Stimulated activated naive CD8-positive, alpha-beta T cell treated with anti-CD3 and anti-CD28 coated beads, Interleukin-15, Interleukin-2, amounts not matched to agents 100 ng/mL and 50 ng/mL, for 24 hours (primary cell): ENCODE data around the gene MAMDC4.
"Not testable (repeated sequence)": the region's sequence is repeated elsewhere in the genome, so short reads cannot be mapped to it uniquely, and the experiment has no call there.

ENCODE experiments used
- H3K27ac Mint-ChIP-seq: one replicate; pipeline ENCODE4 v1.8.0; 2021; ENCODE audit warnings: mild to moderate bottlenecking, mixed read lengths
- H3K27me3 Mint-ChIP-seq: one replicate; pipeline ENCODE4 v1.8.0; 2021; ENCODE audit warnings: mixed read lengths
- H3K36me3 Mint-ChIP-seq: one replicate; pipeline ENCODE4 v1.8.0; 2021; ENCODE audit warnings: low read depth, mixed read lengths
- H3K4me1 Mint-ChIP-seq: one replicate; pipeline ENCODE4 v1.8.0; 2021; ENCODE audit warnings: low read depth, mixed read lengths
- H3K4me3 Mint-ChIP-seq: one replicate; pipeline ENCODE4 v1.8.0; 2021; ENCODE audit warnings: mild to moderate bottlenecking, mixed read lengths
- H3K9me3 Mint-ChIP-seq: one replicate; pipeline ENCODE4 v1.8.0; 2021; ENCODE audit warnings: mixed read lengths

MAMDC4 gene

GRCh38 chr9:136831002-136831719, 21.0 kb upstream of the MAMDC4 start:
- Mint-ChIP-seq H3K36me3 (peaks cover 16% of the 10 kb centered on the region), H3K27me3 (no peaks in the 10 kb centered on the region), H3K4me1 (no peaks in the 10 kb centered on the region), H3K27ac (no peak overlapping the region), H3K4me3 (no peak overlapping the region), H3K9me3 (no peaks in the 10 kb centered on the region)

- peaks cover 16% of the 10 kb centered on the region for H3K36me3 Mint-ChIP-seq
- H3K4me3 Mint-ChIP-seq: no peak overlapping the region
- no peaks in the 10 kb centered on the region for H3K9me3 Mint-ChIP-seq
- no peaks in the 10 kb centered on the region for H3K27me3 Mint-ChIP-seq
- no peak overlapping the region for H3K27ac Mint-ChIP-seq
- no peaks in the 10 kb centered on the region for H3K4me1 Mint-ChIP-seq
These were observed 20.4 kb upstream of the MAMDC4 start for GRCh38 chr9:136831720-136832104.

GRCh38 chr9:136832581-136832980, 19.6 kb upstream of the MAMDC4 start:
- no peaks in the 10 kb centered on the region for H3K4me1 Mint-ChIP-seq
- H3K36me3 Mint-ChIP-seq: peaks cover 16% of the 10 kb centered on the region
- H3K27me3 Mint-ChIP-seq: no peaks in the 10 kb centered on the region
- no peak overlapping the region for H3K27ac Mint-ChIP-seq
- no peaks in the 10 kb centered on the region for H3K9me3 Mint-ChIP-seq
- H3K4me3 Mint-ChIP-seq: no peak overlapping the region

DNA sequence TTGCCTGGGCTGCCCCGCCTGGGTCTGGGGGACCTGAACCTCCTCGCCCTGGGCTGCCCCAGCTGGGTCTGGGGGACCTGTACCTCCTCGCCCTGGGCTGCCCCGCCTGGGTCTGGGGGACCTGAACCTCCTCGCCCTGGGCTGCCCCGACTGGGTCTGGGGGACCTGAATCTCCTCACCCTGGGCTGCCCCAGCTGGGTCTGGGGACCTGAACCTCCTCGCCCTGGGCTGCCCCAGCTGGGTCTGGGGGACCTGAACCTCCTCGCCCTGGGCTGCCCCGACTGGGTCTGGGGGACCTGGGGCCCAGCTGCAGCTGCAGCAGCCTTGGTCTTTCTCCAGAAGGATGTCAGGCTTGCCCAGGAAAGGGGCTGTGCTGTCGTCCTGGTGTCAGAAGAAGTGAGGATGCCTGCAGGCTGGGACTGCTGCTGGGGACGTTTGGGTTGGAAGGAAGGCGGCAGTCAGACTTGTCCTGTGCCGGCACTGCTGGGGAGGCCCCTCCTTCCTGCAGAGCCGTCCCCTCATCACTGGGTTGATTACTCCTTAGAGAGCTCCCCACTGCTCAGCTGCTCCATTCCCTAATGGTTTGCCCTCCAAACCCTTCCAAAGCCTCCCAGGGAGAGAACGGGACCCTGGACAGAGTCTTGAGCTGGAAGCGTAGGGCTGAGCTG, 18.6 kb upstream of the MAMDC4 start:
- not testable (repeated sequence) for H3K9me3 Mint-ChIP-seq, H3K27ac Mint-ChIP-seq, H3K27me3 Mint-ChIP-seq, H3K4me1 Mint-ChIP-seq, H3K4me3 Mint-ChIP-seq
- H3K36me3 Mint-ChIP-seq: peaks cover 16% of the 10 kb centered on the region

GRCh38 chr9:136835162-136835931, 16.8 kb upstream of the MAMDC4 start:
- peaks cover 14% of the 10 kb centered on the region for H3K36me3 Mint-ChIP-seq
- H3K4me1 Mint-ChIP-seq: no peaks in the 10 kb centered on the region
- H3K27me3 Mint-ChIP-seq: no peaks in the 10 kb centered on the region
- no peak overlapping the region for H3K4me3 Mint-ChIP-seq
- no peak overlapping the region for H3K27ac Mint-ChIP-seq
- no peaks in the 10 kb centered on the region for H3K9me3 Mint-ChIP-seq

GRCh38 chr9:136835932-136836904, 15.9 kb upstream of the MAMDC4 start:
- Mint-ChIP-seq H3K27ac (no peak overlapping the region), H3K27me3 (no peaks in the 10 kb centered on the region), H3K4me3 (no peak overlapping the region), H3K9me3 (no peaks in the 10 kb centered on the region), H3K4me1 (no peaks in the 10 kb centered on the region), H3K36me3 (peaks cover 14% of the 10 kb centered on the region)

- Mint-ChIP-seq H3K4me3 (no peak overlapping the region), H3K4me1 (no peaks in the 10 kb centered on the region), H3K27me3 (no peaks in the 10 kb centered on the region), H3K9me3 (no peaks in the 10 kb centered on the region), H3K27ac (no peak overlapping the region), H3K36me3 (peaks cover 11% of the 10 kb centered on the region)
These were observed 14.8 kb upstream of the MAMDC4 start for GRCh38 chr9:136837146-136837855.

GRCh38 chr9:136837856-136838277, 14.3 kb upstream of the MAMDC4 start:
- not testable (repeated sequence) for H3K4me3 Mint-ChIP-seq, H3K36me3 Mint-ChIP-seq, H3K9me3 Mint-ChIP-seq, H3K27me3 Mint-ChIP-seq, H3K27ac Mint-ChIP-seq, H3K4me1 Mint-ChIP-seq

- Mint-ChIP-seq H3K36me3 (peaks cover 9% of the 10 kb centered on the region), H3K4me1 (peaks cover 4% of the 10 kb centered on the region), H3K4me3 (no peak overlapping the region), H3K27ac (no peak overlapping the region), H3K27me3 (no peaks in the 10 kb centered on the region), H3K9me3 (no peaks in the 10 kb centered on the region)
These were observed 13.6 kb upstream of the MAMDC4 start for GRCh38 chr9:136838314-136839228.

- H3K4me3 Mint-ChIP-seq: no peak overlapping the region
These were observed 12.7 kb upstream of the MAMDC4 start for GRCh38 chr9:136839229-136840139.

GRCh38 chr9:136840140-136840876, 11.8 kb upstream of the MAMDC4 start:
- no peaks in the 10 kb centered on the region for H3K27me3 Mint-ChIP-seq
- peaks cover 7% of the 10 kb centered on the region for H3K4me1 Mint-ChIP-seq
- H3K36me3 Mint-ChIP-seq: peaks cover 5% of the 10 kb centered on the region
- H3K4me3 Mint-ChIP-seq: no peak overlapping the region
- H3K27ac Mint-ChIP-seq: no peak overlapping the region
- no peaks in the 10 kb centered on the region for H3K9me3 Mint-ChIP-seq

More at GRCh38 chr9:136839229-136840139, 12.7 kb upstream of the MAMDC4 start:
- Mint-ChIP-seq H3K27me3 (no peaks in the 10 kb centered on the region), H3K36me3 (peaks cover 5% of the 10 kb centered on the region), H3K9me3 (no peaks in the 10 kb centered on the region), H3K4me1 (peaks cover 7% of the 10 kb centered on the region), H3K27ac (no peak overlapping the region)
